GM18517 (cell line): ENCODE measurements around the gene SKI.

ENCODE experiments used
- ATAC-seq: cut with Tn5 transposase; IDR thresholded peaks from one replicate; pipeline ENCODE4 v1.9.1; 2021; ENCODE audit warnings: mild to moderate bottlenecking, moderate library complexity; ENCODE audit not compliant: unreplicated experiment

SKI gene

GRCh38 chr1:2304282-2304681, 76.2 kb downstream of the SKI start:
- no peak for ATAC-seq

GRCh38 chr1:2304921-2305681, 77.0 kb downstream of the SKI start:
- no peak for ATAC-seq

- ATAC-seq = no peak
Measured at GRCh38 chr1:2306151-2306978, 78.2 kb downstream of the SKI start.

GRCh38 chr1:2307064-2307605, 79.0 kb downstream of the SKI start:
- ATAC-seq = no peak

- no peak for ATAC-seq
Measured at GRCh38 chr1:2307972-2308371, 79.9 kb downstream of the SKI start.

- no peak for ATAC-seq
Measured at GRCh38 chr1:2308844-2309243, 80.7 kb downstream of the SKI start.

- ATAC-seq = no peak
Measured at GRCh38 chr1:2310332-2311183, 82.4 kb downstream of the SKI start.

- ATAC-seq = no peak
Measured at GRCh38 chr1:2311184-2312032, 83.3 kb downstream of the SKI start.

GRCh38 chr1:2312160-2312514, 84.0 kb downstream of the SKI start:
- no peak for ATAC-seq

GRCh38 chr1:2312515-2313301, 84.6 kb downstream of the SKI start:
- ATAC-seq = no peak

GRCh38 chr1:2313651-2314261, 85.6 kb downstream of the SKI start:
- ATAC-seq = no peak

- no peak for ATAC-seq
Measured at GRCh38 chr1:2314273-2314802, 86.2 kb downstream of the SKI start.

GRCh38 chr1:2314803-2315673, 86.9 kb downstream of the SKI start:
- no peak for ATAC-seq

- ATAC-seq = no peak
Measured at GRCh38 chr1:2315674-2316450, 87.7 kb downstream of the SKI start.

- no peak for ATAC-seq
Measured at GRCh38 chr1:2316451-2316961, 88.4 kb downstream of the SKI start.

GRCh38 chr1:2317230-2318065, 89.3 kb downstream of the SKI start:
- ATAC-seq = no peak
